ENCODE measurements around the gene SIM2. TPM values are rescaled to one million over a fixed set of nuclear protein-coding genes. Genes with fewer than 3 reads are reported as not detected.

Gene SIM2
- total RNA-seq, 1 donor from 2014 or later = not detected

DNA sequence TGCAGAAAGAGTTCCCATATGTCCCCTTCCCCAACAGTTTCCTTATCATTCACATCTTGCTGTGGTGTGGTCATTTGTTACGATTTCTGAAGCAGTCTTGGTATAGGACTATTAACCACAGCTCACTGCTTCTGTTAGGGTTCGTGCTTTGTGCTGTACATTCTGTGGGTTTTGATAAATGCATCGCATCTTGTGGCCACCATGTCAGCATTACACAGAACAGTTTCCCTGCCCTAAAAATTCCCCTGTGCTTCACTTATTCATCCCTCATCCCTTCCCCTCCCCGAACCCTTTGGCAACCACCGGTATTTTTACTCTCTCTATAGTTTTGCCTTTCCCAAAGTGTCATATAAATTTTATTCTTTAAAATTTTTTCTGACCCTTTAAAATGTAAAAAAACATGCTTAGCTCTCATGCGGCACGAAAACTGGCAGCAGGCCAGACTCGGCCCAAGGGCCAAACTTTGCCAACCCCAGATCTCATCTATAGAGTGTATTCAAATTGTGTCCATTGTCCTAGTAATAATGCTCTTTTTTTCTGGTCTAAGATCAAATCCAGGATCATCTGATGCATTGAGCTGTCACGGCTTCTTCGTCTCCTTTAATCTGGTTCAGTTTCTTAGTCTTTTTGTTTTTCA, 78.2 kb downstream of the SIM2 start:
- ATAC-seq (ENCODE audit: poor library complexity) (no peak), DNase-seq (no peak)
- intact Hi-C loops (cut with DNase I) = no loop called here

DNA sequence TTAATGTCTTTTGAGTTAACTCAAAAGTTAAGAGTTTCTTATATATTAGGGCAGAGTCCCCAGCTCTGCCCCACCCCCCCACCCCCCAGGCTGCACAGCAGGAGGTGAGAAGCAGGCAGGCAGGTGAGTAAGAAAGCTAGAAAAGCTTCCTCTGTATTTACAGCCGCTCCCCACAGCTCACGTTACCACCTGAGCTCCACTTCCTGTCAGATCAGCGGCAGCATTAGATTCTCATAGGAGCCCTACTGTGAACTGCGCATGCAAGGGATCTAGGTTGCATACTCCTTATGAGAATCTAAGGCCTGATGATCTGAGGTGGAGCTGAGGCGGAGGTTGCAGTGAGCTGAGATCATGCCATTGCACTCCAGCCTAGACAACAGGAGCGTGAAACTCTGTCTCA, 81.9 kb downstream of the SIM2 start:
- ATAC-seq (ENCODE audit: poor library complexity) = no peak
- intact Hi-C loops (cut with DNase I) = no loop called here
- no peak for DNase-seq

DNA sequence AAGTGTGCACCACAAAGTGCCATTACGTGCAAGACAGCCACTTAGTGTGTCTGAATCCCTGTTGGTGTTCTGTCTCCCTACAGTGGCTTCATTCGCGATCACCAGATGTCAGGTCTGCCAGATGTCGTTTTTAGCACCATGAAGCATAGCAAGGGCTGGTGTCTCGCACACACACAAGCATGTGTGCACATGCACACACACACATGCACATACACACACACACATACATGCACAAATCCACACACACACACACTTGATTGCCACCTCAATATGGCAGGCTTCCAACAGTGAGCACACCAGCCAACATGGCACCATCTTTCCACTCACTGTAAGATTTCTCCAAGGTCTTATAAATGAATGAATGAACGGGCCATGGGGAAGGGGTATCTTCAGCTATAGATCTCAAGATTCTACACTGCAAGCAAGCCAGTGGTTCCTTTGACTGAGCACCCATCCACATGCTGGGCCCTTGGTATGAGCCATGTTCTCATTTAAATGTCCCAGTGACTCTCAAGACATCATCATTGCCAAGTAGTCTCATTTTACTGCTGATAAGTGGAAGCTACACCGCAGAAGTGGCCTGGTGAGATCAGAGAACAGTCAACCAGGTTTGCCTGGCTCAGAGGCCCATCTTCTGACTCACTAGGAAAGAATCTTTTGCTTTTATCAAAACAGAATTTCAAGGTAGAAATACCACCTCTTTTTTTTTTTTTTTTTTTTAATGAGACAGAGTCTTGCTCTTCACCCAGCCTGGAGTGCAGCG, 84.9 kb downstream of the SIM2 start:
- no peak for DNase-seq
- intact Hi-C loops (cut with DNase I) = no loop called here
- ATAC-seq (ENCODE audit: poor library complexity) = no peak

DNA sequence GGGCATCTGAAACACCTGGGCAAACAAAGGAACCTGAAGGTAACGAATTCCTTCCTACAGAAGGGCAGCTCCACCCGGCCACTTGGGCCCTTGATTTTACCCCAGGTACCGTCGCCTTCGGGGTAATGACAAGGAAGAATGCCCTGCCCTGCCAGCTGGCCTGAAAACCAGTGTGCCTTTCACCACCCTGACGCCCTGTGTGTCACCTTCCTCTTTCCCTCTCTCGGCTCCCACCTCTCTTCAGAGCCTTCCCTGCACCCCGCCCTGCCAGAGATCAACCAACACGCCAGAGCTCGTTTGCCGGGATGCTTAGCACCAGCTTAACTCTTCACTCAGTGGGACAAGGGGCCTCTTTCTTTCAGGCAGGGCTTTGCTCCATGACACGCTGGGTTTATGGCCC, 86.0 kb downstream of the SIM2 start:
- intact Hi-C loops (cut with DNase I) = no loop called here
- peak; percentile 76 for DNase-seq

DNA sequence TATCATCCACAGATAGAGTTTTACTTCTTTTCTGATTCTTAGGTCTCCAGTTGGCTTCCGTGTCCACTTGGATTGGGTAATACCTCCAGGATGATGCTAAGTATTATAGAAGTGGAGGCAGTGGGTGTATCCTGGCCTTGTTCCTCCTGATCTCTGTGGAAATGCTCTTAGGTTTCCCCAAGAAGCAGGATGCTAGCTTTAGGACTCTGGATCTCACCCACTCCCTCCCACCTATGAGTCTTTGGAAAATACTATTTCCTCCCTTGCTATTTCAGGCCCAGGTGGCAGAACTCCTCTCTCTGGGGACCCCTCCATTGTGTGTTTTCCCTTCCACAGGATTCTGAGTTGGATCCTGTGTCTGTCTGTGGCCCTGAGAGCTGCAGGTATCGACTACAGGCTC, 86.7 kb downstream of the SIM2 start:
- no peak for ATAC-seq (ENCODE audit: poor library complexity)
- intact Hi-C loops (cut with DNase I) = no loop called here
- no peak for DNase-seq

More for the DNA sequence above, 86.0 kb downstream of the SIM2 start:
- peak; percentile 97 for ATAC-seq (ENCODE audit: poor library complexity)

DNA sequence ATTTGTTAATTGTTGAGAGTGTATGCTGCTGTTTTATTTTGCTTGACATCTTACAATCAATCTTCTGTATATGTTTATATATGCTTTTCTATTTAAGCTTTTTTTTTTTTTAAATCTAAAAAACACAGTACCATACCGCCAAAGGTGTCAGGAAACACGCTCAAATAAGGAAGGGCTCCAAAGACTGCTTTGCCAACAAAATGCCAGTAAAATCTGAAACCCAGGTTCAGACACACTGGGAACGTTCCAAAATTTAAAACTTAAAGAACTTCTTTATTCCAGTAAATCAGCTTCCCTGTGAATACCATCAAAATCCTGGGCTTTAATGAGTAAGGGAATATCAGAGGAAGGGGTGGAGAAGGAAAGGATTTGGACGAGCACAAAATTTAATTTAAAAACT, 87.3 kb downstream of the SIM2 start:
- ATAC-seq (ENCODE audit: poor library complexity) (no peak), DNase-seq (no peak)
- intact Hi-C loops (cut with DNase I) = no loop called here

DNA sequence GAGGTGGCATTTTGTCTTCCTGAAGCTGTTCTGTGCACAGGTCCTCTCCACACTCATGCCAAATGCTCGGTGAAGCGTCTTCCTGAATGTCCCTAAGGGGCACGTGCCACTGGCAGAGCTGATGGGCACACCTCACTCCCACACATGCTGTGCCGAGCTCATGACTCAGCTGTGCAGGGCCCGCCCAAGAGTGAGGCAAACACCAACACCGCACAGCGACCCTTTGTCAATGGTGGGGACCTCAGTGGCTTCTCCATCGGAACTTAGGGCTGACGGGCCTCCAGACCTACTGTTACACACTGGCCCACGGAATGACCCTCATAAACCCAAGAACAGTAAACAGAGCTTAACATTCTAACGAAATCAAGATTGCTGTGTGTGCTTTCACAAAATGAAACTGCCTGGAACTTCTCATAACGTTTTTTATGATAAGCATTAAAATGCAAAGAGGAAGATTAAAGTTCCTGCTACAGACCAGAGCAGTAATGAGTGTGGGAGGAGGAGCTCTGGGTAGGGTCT, 89.3 kb downstream of the SIM2 start:
- intact Hi-C loops (cut with DNase I) = no loop called here
- no peak for DNase-seq
- no peak for ATAC-seq (ENCODE audit: poor library complexity)

DNA sequence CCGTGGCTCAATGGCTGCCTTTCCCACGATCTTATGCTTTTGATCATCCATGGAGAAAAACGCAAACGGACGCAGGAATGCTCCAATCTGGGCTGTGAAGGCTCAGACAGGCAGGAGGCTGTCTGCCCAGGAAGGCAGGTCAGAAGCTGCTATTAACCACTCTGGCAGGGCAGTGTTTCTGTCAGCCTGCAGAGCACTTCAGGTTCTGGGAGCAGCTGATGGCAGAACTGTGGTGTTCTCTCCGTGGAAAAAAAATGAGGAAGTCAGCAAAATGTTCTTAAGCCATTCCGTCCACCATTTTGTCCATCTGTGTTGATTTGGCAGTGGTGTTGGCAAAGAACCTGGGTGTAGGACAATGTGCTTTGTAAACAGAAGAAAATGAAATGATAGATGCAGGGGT, 91.7 kb downstream of the SIM2 start:
- DNase-seq (no peak), ATAC-seq (ENCODE audit: poor library complexity) (no peak)
- intact Hi-C loops (cut with DNase I) = no loop called here

DNA sequence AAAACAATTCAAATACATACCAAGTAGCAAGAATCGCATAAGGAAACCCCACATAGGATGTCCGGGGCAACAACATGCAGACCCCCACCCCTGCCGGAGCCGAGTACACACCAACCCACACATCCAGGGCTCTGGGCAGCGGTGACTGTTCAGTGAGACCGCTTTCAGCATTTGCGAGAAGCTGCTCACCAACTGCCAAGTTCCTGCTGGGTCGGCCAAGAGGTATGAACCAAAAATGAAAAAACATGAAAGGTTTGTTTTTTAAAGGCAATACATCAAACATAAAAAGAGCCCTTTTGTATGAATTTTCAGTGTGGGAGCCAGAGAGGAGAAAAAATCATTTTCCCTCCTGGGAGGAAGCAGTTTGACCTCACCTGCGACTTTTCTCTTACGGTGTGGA, 92.3 kb downstream of the SIM2 start:
- intact Hi-C loops (cut with DNase I) = no loop called here
- DNase-seq (no peak), ATAC-seq (ENCODE audit: poor library complexity) (no peak)

DNA sequence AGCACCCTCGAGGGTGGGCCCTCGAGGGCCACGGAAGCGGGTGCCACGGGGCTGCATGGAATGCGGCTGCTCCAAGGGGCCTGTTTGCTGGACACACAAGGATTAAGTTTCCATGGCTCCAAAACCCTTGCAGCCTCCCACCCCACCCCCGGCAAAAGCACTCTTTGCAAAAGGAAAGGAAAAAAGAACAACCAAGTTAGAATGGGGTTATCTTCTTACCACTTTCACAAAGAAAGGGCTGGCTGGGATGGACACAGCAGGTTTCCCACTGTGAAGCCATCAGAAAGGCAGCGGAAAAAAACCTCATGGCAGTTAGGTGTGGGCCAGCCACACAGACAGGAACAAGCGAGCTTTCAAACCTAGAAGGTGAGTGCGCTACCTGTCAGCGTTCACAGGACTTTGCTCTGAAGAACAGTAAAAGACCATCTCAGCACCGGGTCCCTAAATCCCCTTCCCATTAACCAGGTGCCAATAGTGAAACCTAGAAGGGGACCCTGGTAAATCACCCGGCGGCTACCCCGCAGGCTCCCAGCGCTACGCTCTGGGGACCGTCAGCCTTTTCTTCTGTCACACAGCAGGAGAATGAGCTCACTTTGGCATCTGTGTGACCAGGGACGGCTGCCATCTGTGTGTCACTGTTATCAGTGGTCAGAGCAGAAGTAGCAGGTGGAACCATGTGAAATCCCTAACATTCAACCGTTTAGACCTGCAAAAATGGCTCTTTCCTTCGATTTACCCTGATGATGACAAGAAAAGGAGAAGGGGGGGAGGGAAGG, 93.0 kb downstream of the SIM2 start:
- DNase-seq (peak; percentile 56), ATAC-seq (ENCODE audit: poor library complexity) (peak; percentile 82)
- intact Hi-C loops (cut with DNase I) = no loop called here

DNA sequence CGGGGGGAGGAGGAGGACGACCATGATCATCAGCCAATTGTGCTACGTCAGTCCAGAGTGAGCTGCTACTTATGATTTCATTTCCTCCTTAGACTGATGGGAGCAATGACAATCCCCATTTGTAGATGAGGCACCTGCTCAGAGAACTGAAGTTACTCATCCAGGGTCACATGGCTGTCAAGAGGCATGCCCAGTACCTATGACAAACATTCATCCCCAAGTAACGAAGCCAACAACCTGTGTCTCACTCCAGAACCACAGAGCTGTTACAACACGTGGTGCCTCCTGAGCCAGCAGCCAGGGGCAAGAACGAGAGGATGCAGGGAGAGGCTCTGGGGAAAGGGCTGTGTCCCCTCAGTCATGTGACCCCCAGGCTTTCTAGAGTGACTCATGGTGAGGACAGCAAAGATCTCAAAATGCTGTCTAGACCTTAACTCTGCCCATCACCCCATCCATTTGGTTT, 93.6 kb downstream of the SIM2 start:
- DNase-seq = no peak
- ATAC-seq (ENCODE audit: poor library complexity) = peak; percentile 25
- intact Hi-C loops (cut with DNase I) = no loop called here

DNA sequence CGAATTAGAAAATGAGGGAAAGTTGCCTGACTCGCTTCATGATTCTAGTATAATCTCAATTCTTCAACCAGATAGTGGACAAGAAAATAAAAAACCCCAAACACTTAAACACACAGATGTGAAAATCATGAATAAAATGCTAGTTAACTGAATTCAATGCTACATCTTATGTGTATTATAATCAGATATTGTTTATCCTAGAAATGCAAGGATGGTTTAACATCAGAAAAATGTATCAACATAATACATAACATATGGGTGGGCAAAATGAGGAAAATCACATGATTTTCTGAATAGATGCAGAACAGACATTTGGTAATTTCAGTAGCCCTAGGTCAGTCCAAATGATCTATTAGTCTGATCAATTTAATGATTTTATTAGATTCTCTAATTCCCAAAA, 97.2 kb downstream of the SIM2 start:
- no peak for DNase-seq
- ATAC-seq (ENCODE audit: poor library complexity) = no peak
- intact Hi-C loops (cut with DNase I) = no loop called here

DNA sequence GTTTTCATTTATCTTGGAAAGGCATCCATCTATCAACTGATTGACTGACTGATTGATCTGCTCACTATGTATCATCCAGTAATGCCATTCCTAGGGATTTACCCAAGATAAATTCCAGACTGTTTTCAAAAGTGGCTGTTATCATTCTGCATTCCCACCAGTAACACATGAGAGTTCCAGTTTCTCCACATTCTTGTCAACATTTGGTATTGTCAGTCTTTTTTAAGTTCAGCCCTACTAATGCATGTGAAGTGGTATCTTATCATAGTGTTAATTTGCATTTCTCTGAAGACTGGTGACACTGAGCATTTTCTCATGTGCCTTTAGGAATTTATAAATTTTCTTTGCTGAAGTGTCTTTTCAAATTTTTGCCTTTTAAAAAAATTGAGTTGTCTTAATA, 99.6 kb downstream of the SIM2 start:
- DNase-seq (no peak), ATAC-seq (ENCODE audit: poor library complexity) (no peak)
- intact Hi-C loops (cut with DNase I) = no loop called here

Other genes starting within 250 kb of the SIM2 start
- gene CLDN14, start 219.0 kb upstream of the SIM2 start, total RNA-seq = not detected

Data from Right ventricle myocardium superior (tissue), 1 donor.